SHP77 treated with DMSO at 0.1 percent for 48 hours (cell line): ENCODE results near the gene DSCAML1.
A peak's percentile ranks its signal among the peaks of the same experiment; 100 is the strongest.

Experiments used
- DNase-seq: peaks from one replicate; lab custom pipeline; 2025; lab: John Stamatoyannopoulos, UW

The DSCAML1 gene

GRCh38 chr11:117488996-117489952, 307.7 kb downstream of the DSCAML1 start:
- DNase-seq, result no peak

- DNase-seq, result no peak
These were observed 311.0 kb downstream of the DSCAML1 start for GRCh38 chr11:117486059-117486458.

DNA sequence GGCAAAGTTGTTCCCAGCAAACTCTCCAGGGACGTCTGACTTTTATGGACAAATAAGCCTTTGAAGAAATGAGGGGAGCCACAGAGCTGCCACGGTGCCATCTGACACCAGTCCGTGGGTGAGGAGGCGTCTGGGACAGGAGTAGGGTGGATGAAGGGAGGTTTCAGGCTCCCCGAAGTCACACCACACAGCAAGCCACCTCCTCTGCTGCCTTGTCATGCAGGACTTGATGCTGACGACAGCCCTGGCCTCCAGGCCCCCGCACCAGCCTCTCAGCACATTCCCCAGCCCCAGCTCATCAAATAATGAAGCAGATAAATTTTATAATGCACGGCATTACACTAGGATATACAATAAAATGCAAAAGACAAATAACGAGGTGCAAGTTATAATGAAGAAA, 312.9 kb downstream of the DSCAML1 start:
- DNase-seq, result no peak

DNA sequence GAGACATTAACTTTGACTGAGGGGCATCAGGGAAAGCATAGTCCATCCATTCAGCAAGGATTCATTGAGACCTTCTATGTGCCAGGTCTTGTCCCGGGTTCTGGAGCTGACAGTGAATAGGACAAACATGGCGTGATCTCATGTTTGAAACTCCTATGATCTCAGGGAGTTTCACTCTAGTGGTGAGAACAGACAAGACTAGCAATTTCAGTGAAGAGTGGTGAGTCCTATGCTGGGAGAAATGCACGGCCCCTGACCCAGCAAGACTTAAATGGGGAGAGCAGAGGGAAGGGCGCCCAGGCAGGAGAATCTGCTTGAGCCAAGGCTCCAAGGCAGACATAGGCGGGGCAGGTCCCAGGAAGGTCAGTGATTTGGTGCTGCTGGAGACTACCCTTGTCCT, 313.6 kb downstream of the DSCAML1 start:
- no peak for DNase-seq

GRCh38 chr11:117482881-117483280, 314.1 kb downstream of the DSCAML1 start:
- DNase-seq, result no peak

GRCh38 chr11:117481885-117482284, 315.1 kb downstream of the DSCAML1 start:
- DNase-seq, result no peak

DNA sequence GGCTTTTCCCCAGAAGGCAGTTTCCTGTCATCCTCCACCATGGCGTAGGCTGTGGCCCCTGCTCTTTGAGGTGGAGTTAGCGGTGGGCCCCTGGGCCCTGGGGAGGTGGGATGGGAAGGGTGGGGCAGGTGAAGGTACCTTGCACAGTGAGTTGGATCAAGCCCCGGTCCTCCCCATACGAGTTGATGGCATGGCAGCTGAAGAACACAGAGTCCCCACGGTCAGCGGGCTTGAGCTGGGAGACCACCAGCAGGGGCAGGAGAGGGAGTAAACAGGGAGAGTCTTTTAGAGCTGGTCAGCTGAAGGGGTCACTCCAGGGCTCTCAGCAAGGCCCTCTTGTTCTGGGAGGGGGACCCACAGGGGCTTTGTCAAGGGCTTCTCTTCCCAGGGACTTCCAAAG, 316.0 kb downstream of the DSCAML1 start:
- no peak for DNase-seq

GRCh38 chr11:117480221-117480620, 316.8 kb downstream of the DSCAML1 start:
- no peak for DNase-seq

- DNase-seq, result no peak
These were observed 317.6 kb downstream of the DSCAML1 start for GRCh38 chr11:117479372-117479771.

GRCh38 chr11:117478926-117479325, 318.1 kb downstream of the DSCAML1 start:
- no peak for DNase-seq

- DNase-seq, result no peak
These were observed 318.7 kb downstream of the DSCAML1 start for GRCh38 chr11:117478126-117478860.

- DNase-seq, result no peak
These were observed 319.3 kb downstream of the DSCAML1 start for GRCh38 chr11:117477721-117478120.

DNA sequence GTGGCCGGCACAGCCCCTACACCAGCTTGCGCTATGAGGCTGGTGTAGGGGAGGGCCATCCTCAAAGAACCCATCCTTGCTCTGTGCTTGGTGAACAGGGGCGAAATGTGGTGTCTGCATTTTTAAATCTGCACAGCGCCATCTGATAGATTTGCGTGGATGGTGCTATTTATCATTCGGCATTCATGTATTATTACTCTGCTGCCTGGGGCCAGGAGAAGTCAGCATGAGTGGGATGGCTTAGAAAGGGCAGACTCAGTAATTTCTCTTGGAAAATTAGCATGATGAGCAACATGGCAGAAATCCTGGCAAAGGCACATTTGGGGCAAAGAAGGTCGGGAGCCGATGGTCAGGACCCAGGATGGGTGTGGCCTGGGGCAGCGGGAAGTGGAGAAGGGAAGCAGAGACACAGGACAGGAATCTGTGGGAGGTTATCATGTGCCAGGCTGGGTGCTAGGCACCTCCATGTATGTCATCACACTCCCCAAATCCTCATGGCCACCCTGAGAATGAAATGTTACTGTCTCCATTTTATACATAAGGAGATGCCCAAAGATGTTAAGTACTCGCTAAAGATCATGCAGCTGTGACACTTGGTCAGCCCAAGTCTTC, 320.4 kb downstream of the DSCAML1 start:
- DNase-seq, result no peak

GRCh38 chr11:117475716-117476530, 321.1 kb downstream of the DSCAML1 start:
- no peak for DNase-seq

DNA sequence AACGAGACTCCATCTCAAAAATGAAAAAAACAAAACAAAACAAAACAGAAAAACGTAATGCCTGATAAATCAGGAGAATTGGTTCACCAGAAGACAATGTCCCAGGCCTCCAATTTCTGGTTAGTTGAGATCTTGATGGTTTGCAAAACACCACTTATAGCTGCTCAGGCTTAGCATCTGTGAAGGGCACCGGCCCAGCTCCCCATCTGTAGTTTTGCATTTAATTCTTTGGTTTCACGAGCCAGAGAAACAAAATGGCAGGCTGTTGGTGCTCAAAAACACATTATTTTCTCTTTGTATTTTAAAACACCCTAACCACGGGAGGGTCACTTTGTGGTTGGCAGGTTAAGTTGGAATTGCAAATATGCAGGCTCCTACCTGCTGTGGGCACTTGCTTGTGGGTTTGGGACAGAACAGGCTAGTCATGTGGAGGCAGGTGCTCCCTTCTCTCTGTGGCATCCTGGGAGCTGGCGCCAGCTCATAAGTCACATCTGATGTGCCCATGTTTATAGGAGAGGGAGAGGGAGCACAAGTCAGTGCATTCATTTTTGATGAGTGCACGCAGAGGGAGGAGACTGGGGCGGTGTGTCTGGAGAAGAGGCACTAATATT, 323.4 kb downstream of the DSCAML1 start:
- DNase-seq, result peak; percentile 27

GRCh38 chr11:117471776-117472175, 325.2 kb downstream of the DSCAML1 start:
- no peak for DNase-seq

DNA sequence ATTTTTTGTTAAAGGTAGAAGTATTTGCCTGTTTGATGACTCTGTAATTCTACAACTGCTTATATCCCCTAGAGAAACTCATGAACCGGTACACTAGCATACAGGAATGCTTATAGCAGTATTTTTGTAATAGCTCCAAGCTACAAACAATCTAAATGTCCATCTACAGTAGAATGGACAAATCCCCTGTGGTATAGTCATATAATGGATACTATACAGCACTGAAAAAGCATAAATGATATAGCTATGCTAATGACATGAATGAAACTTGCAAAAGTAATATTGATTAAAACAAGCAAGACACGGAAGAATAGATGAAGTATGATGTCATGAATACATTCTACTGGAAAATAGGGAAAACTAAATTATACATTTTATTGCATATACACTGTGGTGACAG, 326.4 kb downstream of the DSCAML1 start:
- no peak for DNase-seq

DNA sequence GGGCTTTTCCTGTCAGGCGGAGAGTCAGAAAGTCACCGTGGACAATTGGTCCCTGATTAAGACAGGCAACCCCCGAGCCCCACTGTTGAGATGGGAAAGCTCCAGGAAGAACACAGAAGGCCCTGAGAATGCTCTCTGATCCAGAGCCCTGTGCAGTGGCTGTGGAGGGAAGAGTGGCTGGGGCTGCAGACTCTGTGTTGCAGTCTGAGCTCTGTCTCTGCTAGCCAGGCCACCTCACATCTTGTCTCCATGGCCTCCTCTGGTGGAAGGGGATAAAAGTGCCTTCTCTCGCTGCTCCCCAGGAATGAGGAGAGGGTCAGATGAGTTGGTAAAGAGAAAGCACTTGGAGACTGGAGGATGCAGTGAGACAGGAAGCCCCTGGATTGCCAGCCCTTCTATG, 328.1 kb downstream of the DSCAML1 start:
- DNase-seq, result no peak

DNA sequence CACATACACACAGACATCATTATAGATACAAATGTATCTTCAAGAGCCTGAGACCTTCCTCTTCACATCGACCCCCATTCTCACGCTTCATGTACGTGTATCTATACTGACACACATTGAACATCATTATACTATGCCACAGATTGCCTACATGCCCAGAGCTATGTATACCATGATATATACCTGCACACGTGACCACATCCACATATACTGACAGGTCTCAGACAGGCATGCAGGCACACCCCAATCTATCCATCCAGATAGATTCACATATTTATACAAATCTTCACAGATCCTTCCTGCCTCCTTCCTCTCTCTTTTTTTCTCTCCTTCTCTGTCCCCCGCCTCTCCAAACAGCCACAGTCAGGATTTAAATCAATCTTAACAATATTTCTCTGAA, 329.2 kb downstream of the DSCAML1 start:
- DNase-seq, result no peak

DNA sequence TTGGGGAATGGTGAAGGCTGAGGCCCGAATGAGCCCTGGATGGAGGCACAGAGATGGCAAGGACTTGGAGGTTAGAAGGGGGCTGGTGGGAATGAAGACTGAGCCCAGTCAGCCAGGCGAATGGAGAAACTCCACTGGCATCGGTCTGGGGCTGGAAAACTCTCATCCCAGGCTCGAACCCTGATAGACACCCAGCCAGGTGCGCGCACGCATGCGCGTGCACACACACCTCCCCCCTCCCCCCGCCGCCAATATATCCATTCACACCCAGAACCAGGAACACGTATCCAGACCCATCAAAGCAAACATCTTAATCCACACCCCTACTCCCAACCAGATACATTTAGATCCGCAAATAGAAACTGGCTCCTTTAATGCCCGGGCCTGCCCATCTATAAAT, 330.1 kb downstream of the DSCAML1 start:
- DNase-seq, result no peak

DNA sequence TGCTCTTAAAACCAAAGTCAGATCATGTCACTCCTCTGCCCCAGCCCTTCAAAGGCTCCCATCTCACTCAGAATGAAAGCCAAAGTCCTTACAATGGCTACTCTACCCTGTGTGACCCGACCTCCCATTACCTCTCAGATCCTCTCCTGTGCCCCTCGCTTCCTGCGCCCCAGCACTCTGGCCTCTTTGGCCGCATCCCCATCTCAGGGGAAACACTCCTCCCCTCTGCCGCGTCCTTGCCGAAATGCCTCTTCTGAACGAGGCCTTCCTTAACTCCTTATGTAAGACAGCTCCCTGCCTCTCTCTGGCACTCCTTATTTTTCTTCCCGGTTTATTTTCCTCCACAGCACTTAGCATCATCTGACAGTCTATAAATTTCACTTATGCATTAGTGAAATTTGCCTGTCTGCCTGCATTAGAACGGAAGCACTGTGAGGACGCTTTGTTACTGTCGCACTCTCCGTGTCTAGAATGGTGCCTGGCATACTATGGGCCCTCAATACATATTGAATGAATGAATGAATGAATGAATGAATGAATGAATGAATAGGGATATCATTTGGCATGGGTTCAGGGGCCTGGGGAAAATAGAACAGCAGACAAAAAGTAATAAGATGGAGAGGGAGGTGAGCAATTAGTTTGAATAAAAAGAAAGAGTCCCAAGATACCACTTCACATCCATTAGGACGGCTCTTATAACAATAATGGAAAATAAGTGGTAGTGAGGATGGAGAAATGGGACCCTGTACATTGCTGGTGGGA, 331.6 kb downstream of the DSCAML1 start:
- DNase-seq, result no peak
